Activated CD8-positive, alpha-beta memory T cell treated with anti-CD3 and anti-CD28 coated beads, Interleukin-2, amount 50 U/mL, for 1 hour (primary cell): ENCODE data around the gene SLC39A9.

Experiments used
- DNase-seq: peaks from one replicate; pipeline ENCODE4 v3.0.0-alpha.2; 2020; ENCODE audit errors: extremely low read depth

Gene SLC39A9

DNA sequence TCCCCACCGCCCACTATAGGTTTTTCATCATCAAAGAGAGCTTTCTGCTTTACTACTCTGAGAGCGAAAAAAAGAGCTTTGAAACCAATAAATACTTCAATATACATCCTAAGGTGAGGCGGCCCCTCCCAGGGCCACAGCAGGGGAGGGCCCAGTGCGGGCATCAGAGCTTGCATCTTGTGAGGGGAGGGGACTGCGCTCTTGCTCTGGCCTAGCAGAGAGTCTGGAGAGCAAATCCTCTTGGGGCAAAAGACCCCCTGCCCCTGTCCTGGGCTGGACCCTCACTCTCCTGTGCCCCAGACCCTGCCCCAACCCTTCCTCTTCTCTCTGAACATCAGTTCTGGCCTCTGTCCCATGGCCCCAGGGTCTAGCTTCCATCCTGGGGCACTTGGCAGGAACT lies 101.6 kb downstream of the SLC39A9 start:
- no peak for DNase-seq

DNA sequence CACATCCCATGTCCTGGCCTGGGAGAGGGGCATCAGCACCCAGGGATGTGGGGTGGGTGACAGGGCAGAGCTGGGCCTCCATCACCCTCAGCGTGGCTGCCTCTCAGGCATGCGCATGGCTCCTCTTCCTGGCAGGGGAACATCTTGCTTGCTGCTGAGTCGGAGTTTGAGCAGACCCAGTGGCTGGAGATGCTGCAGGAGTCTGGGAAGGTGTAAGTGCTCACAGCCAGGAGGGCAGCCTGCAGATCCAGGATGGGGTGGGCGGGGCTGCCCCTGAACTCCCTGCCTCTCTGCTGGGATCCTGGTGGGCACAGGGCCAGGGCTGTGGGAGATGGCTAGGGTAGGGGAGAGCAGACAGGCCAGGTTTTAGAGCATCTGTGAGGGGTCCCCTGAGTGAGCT lies 102.2 kb downstream of the SLC39A9 start:
- no peak for DNase-seq

DNA sequence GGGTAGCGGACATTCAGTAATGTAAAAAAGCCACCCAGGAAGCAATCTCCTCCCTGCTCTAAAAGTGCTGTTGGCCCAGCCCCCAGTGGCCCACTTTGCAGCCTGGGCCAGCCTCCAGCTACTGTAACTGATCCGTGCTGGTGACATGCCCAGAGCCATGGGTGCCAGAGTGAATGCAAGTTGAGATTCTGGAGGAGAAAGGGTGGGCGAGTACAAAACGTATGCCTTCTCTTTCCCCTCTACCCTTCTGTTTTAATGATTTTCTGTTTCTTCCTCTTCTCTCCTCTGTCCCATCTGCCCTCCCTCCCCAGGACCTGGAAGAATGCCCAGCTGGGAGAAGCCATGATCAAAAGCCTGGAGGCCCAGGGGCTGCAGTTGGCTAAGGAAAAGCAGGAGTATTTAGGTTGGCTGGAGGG lies 102.9 kb downstream of the SLC39A9 start:
- no peak for DNase-seq

DNA sequence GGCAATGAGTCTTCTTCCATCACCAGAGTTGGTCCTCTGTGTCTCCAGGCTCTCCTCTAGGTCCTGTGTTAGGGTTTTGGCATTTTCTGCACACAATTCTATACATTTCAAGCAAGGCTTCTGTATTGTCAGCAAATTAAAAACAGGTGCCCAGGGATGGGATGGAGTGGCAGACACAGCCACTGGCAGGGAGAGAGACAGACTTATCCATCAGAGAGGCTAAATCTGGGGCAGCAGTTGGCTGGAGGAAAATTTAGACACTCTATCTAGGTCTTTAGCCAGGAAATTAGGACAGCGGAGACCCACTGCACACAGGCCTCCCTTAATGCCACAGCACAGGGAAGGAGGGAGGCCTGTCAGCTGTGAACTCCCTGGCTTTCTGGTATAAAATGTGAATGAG lies 106.3 kb downstream of the SLC39A9 start:
- no peak for DNase-seq

DNA sequence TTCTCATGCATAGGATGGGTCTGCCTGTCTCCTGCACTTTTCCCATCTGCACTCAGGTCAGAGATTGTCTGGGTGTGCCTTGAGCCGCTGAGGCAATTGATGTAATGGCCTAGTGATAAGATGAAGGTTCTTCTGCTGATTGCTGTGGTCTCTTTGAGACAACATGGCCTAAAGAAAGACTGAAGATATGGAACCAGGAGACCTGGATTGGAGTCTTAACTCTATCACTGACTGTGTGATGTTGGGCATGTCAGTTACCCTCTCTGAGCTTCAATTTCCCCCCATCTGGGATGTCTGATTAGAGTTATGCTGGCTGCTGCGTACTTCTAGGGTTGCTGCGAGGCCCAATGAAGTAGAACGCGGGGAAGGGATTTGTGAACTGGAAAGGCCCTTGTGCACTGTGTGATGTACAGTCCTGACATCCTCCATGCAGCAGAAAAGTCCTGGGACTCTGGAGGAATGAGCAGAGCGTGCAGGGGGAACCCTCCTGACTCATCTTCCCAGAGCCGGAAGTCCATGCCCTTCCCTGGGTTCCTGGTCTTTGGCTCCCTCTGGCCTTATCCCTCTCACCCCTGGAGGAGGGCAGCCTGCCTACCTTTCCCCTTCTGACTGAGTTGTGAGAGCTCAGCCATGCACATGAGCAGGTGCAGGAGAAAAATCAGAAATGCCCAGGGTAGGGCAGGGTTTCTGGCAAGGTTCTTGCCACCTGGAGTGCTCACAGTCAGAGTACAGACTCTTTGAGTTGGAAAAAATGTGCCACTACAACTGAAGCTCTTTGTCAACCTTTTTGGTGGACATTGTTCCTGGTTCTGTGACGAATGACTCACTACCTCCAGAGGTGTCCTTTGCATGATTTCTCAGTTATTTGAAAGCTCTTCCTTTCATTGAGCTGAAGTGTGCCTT lies 107.1 kb downstream of the SLC39A9 start:
- no peak for DNase-seq

DNA sequence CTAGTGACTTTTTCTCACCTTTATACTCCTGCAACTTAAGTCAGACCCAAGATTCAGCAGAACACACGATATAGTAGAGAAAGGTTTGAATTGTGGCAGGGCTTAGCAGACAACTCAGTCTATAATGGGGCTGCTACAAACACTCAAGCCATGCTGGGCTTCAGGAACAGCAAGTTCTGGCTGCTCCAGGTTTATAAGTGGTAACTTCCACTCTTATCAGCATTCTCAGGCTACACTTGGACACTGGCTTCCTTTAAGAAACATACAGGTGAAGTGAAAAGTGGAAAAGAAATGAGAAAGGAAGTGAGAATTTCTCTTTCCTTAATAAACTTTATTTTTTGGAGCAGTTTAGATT lies 107.7 kb downstream of the SLC39A9 start:
- DNase-seq: no peak
